Mesenchymal stem cell (in vitro differentiated cells and primary cell): Measurements from ENCODE around the gene VTCN1.
"Not testable (repeated sequence)": the region's sequence is repeated elsewhere in the genome, so short reads cannot be mapped to it uniquely, and the experiment has no call there.

ENCODE experiments used
- DNase-seq: peaks from one replicate; pipeline ENCODE4 v3.0.0-alpha.2; 2013
- H2AFZ ChIP-seq: one replicate; pipeline ENCODE4 v1.6.1; 2013; ENCODE audit warnings: low read depth, mild to moderate bottlenecking, control low read depth, inconsistent platforms, low read length, moderate library complexity
- H2AK5ac ChIP-seq: 2 replicates; pipeline ENCODE4 v1.6.1; 2013; ENCODE audit warnings: low read length, moderate library complexity, mild to moderate bottlenecking, inconsistent platforms; ENCODE audit not compliant: severe bottlenecking
- H2BK120ac ChIP-seq: one replicate; pipeline ENCODE4 v1.6.1; 2013; ENCODE audit warnings: low read depth, mild to moderate bottlenecking, inconsistent platforms, low read length, moderate library complexity
- H2BK12ac ChIP-seq, 2 experiments: one replicate each; pipeline ENCODE4 v1.6.1; 2013; ENCODE audit warnings: inconsistent platforms in 2 of 2, low read length in 2 of 2, mild to moderate bottlenecking in 2 of 2, moderate library complexity in 2 of 2, control low read depth in 1 of 2
- H2BK15ac ChIP-seq: one replicate; pipeline ENCODE4 v1.6.1; 2013; ENCODE audit warnings: mild to moderate bottlenecking, low read depth, inconsistent platforms; ENCODE audit not compliant: poor library complexity, severe bottlenecking
- H2BK5ac ChIP-seq: 2 replicates; pipeline ENCODE4 v1.6.1; 2013; ENCODE audit warnings: low read depth, mild to moderate bottlenecking, low read length, control low read depth, inconsistent platforms; ENCODE audit not compliant: poor library complexity, severe bottlenecking
- H3K14ac ChIP-seq, 2 experiments: one replicate each; pipeline ENCODE4 v1.6.1; 2013; ENCODE audit warnings: inconsistent platforms in 2 of 2, low read length in 2 of 2, control low read depth in 1 of 2, mild to moderate bottlenecking in 1 of 2, moderate library complexity in 1 of 2
- H3K18ac ChIP-seq, 2 experiments: one replicate each; pipeline ENCODE4 v1.6.1; 2013; ENCODE audit warnings: inconsistent platforms in 2 of 2, low read length in 2 of 2, control low read depth in 1 of 2, low read depth in 1 of 2, mild to moderate bottlenecking in 1 of 2
- H3K23ac ChIP-seq, 2 experiments: one replicate each; pipeline ENCODE4 v1.6.1; 2013; ENCODE audit warnings: inconsistent platforms in 2 of 2, low read length in 2 of 2, mild to moderate bottlenecking in 2 of 2, moderate library complexity in 2 of 2, control low read depth in 1 of 2
- H3K27ac ChIP-seq: 2 replicates; pipeline ENCODE4 v1.5.1; 2013; ENCODE audit warnings: mild to moderate bottlenecking, moderate library complexity, low read length, control low read depth, inconsistent platforms; ENCODE audit not compliant: poor library complexity, severe bottlenecking
- H3K27me3 ChIP-seq, 2 experiments: 2 replicates each; pipeline versions ENCODE4 v1.6.1 to v1.7.0; 2013; ENCODE audit warnings: low read length in 2 of 2, mild to moderate bottlenecking in 2 of 2, moderate library complexity in 2 of 2, control low read depth in 1 of 2, inconsistent platforms in 1 of 2; ENCODE audit not compliant: control insufficient read depth in 1 of 2, insufficient read depth in 1 of 2
- H3K36me3 ChIP-seq, 2 experiments: 2 replicates each; pipeline versions ENCODE4 v1.6.1 to v1.7.0; 2013; ENCODE audit warnings: low read length in 2 of 2, control low read depth in 1 of 2, inconsistent platforms in 1 of 2, low read depth in 1 of 2, mild to moderate bottlenecking in 1 of 2; ENCODE audit not compliant: insufficient read depth in 2 of 2, control insufficient read depth in 1 of 2
- H3K4ac ChIP-seq, 2 experiments: one replicate each; pipeline ENCODE4 v1.6.1; 2013; ENCODE audit warnings: inconsistent platforms in 2 of 2, low read length in 2 of 2, mild to moderate bottlenecking in 2 of 2, moderate library complexity in 2 of 2, control low read depth in 1 of 2, low read depth in 1 of 2
- H3K4me1 ChIP-seq: 2 replicates; pipeline ENCODE4 v1.6.1; 2013; ENCODE audit warnings: low read depth, low read length, control low read depth; ENCODE audit not compliant: control insufficient read depth, insufficient read depth
- H3K4me2 ChIP-seq: 2 replicates; pipeline ENCODE4 v1.6.1; 2013; ENCODE audit warnings: low read length, mild to moderate bottlenecking, inconsistent platforms; ENCODE audit not compliant: poor library complexity, severe bottlenecking
- H3K4me3 ChIP-seq, 2 experiments: 2 replicates each; pipeline versions ENCODE4 v1.5.1 to v1.7.0; 2013; ENCODE audit warnings: low read length in 2 of 2, mild to moderate bottlenecking in 2 of 2, control low read depth in 1 of 2, low read depth in 1 of 2; ENCODE audit not compliant: insufficient read depth in 1 of 2
- H3K79me1 ChIP-seq: replicated peaks from 2 replicates; pipeline ENCODE4 v1.6.1; 2013; ENCODE audit warnings: mild to moderate bottlenecking, control low read depth, low read length, inconsistent platforms; ENCODE audit not compliant: poor library complexity, severe bottlenecking
- H3K9ac ChIP-seq: 2 replicates; pipeline ENCODE4 v1.7.0; 2013; ENCODE audit warnings: mild to moderate bottlenecking, low read length, moderate library complexity
- H3K9me3 ChIP-seq: 2 replicates; pipeline ENCODE4 v1.7.0; 2013; ENCODE audit warnings: mild to moderate bottlenecking, low read length; ENCODE audit not compliant: control insufficient read depth
- H4K8ac ChIP-seq: one replicate; pipeline ENCODE4 v1.6.1; 2013; ENCODE audit warnings: inconsistent platforms, mild to moderate bottlenecking, low read length, moderate library complexity
- H4K91ac ChIP-seq: one replicate; pipeline ENCODE4 v1.6.1; 2013; ENCODE audit warnings: mild to moderate bottlenecking, low read length, inconsistent platforms
- WGBS: methylation state at CpG from one replicate; pipeline ENCODE4 v1.1.7; 2013; ENCODE audit warnings: mixed read lengths; 5-methylcytosine and 5-hydroxymethylcytosine counted together

VTCN1 gene

DNA sequence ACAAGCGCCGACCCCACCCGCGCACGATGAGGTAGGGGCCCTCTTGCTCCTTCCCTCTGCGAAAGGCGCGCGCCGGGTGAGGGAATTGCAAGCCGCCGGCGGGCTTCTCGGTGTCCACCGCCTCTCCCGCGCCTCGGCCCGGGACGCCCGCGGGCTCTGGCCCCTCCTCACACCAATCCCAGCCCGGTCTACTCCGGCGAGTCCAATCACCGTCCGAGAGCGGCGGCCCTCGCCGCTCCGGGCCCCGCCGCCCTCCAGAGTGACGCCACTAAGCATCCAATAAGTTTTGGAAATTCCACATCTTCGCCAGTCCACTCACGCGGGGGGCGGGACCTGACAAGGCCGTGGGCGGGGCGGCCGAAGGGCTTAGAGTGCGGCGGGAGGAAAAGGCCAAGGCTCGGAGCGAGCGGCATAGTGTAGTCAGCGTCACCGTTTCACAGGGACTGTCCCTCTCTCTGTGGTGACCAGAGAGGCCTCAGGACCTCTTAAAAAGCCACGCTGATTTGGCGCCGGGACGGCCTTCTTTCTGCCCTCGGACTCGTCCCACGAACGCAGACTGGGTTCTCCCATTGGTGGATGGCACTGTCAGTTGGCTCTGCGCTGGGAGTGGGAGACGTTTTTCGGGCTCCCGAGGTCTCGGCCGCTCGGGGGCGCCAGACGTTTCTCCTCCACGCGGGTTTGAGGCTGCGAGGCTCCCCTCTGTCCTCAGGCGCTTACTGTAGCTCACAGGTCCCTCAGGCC is 89.0 kb downstream of the VTCN1 start, which contains the start of gene TRIM45:
Gene TRIM45 (minus strand): TSS at position 161 of the 741 bp plus-strand sequence. CDS start 548 bp downstream, outside the sequence.
- Histone ChIP-seq H3K9me3 (no peaks in the 10 kb centered on the region), H2BK12ac (peak within 1 kb of the TSS; percentile 38 to 48), H3K27ac (peak within 1 kb of the TSS; percentile 87), H3K36me3 (peaks cover 0 to 8% of the 10 kb centered on the region in 2 experiments), H2AK5ac (peak within 1 kb of the TSS; percentile 61), H3K4me1 (peaks cover 10% of the 10 kb centered on the region), H3K4me3 (peak within 1 kb of the TSS; percentile 81 to 97), H3K23ac (peak within 1 kb of the TSS in 1 of 2 experiments; percentile 9), H3K4ac (peak within 1 kb of the TSS; percentile 44 to 88), H3K14ac (no peak within 1 kb of the TSS), H2BK15ac (peak within 1 kb of the TSS; percentile 44), H4K8ac (peak within 1 kb of the TSS; percentile 92), H2BK5ac (peak within 1 kb of the TSS; percentile 21), H3K4me2 (peak within 1 kb of the TSS; percentile 75), H2BK120ac (peak within 1 kb of the TSS; percentile 89), H3K18ac (peak within 1 kb of the TSS; percentile 95 to 97), H4K91ac (peak within 1 kb of the TSS; percentile 94), H3K27me3 (peaks cover 10 to 15% of the 10 kb centered on the region in 2 experiments), H3K79me1 (no peaks in the 10 kb centered on the region), H3K9ac (peak within 1 kb of the TSS; percentile 99), H2AFZ (peak within 1 kb of the TSS; percentile 55)
- WGBS, result under 1% methylated on average over 68 of the region's 71 CpGs
- DNase-seq, result peak; percentile 98

DNA sequence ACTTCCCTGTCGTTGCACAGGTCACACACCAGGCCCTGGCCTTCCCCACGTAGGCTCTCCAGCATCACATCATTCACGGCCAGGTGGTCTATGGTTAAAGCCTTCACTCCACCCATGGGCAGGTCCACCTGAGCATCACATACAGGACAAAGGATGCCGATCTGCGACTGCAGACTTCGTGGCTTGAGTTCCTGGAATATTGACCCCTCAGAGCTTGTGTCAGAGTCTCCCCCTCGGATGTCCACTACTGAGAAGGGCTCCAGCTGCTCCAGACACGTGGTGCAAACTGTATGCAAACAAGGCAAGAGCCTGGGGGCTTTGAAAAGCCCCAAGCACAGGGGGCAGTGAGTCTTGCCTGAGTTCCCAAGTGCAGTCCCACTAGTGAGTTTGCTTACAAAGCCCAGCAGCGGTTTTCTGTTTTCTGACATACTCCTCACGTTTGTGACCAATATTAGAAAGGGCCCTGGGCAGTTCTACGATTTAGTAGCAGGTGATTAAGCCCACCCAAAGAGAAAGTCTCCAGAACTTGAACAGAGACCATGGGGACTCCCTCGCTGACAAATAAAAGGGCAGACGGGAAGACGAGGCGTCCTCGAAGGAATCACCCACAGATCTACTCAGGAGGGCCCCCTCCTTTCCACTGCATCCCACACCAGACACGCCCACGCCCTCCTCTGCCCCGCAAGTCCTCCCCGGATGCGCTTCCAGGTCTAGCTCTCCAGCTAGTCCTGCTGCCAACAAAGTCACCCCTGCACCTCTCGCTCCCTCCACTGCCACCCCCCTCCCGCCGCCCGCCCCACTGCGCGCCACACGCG is 89.7 kb downstream of the VTCN1 start:
- peak overlapping the region; percentile 75 for H3K4me2 ChIP-seq
- H3K27me3 ChIP-seq, result peaks cover 9 to 13% of the 10 kb centered on the region in 2 experiments
- no peak overlapping the region for H3K27ac ChIP-seq
- H2AFZ ChIP-seq, result peak overlapping the region; percentile 15
- H2BK120ac ChIP-seq, result no peak overlapping the region
- H3K4ac ChIP-seq, result no peak overlapping the region
- peak overlapping the region; percentile 81 to 97 for H3K4me3 ChIP-seq
- H3K14ac ChIP-seq, result no peak overlapping the region
- 22% methylated on average over 29 of the region's 29 CpGs for WGBS
- H3K9ac ChIP-seq, result peak overlapping the region; percentile 99
- H4K8ac ChIP-seq, result peak overlapping the region; percentile 45
- no peak overlapping the region for H4K91ac ChIP-seq
- H3K79me1 ChIP-seq, result no peaks in the 10 kb centered on the region
- no peak overlapping the region for H2AK5ac ChIP-seq
- no peak overlapping the region for H2BK15ac ChIP-seq
- no peaks in the 10 kb centered on the region for H3K9me3 ChIP-seq
- H2BK5ac ChIP-seq, result peak overlapping the region; percentile 21
- H3K18ac ChIP-seq, result no peak overlapping the region
- no peak overlapping the region for H2BK12ac ChIP-seq
- no peak overlapping the region for H3K23ac ChIP-seq
- no peak for DNase-seq
- H3K4me1 ChIP-seq, result peaks cover 10% of the 10 kb centered on the region
- H3K36me3 ChIP-seq, result peaks cover 0 to 8% of the 10 kb centered on the region in 2 experiments

DNA sequence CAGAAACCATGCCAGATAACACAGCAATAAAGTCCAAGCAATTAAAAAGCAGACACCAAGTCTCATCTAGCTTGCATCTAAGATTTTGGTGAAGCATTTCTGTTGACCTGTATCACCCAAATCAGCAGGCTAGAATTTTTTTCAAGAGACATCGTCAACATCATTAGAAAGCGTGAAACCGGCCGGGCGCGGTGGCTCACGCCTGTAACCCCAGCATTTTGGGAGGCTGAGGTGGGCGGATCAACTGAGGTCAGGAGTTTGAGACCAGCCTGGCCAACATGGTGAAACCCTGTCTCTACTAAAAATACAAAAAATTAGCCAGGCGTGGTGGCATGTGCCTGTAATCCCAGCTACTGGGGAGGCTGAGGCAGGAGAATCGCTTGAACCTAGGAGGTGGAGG is 91.6 kb downstream of the VTCN1 start:
- not testable (repeated sequence) for H2AFZ ChIP-seq, DNase-seq, H3K14ac ChIP-seq, H3K4me2 ChIP-seq, H3K4ac ChIP-seq, H3K18ac ChIP-seq, H2BK5ac ChIP-seq, H3K23ac ChIP-seq, H3K79me1 ChIP-seq, H4K8ac ChIP-seq, H3K4me3 ChIP-seq, H2BK15ac ChIP-seq, H3K27me3 ChIP-seq, H4K91ac ChIP-seq, H3K9ac ChIP-seq, H3K9me3 ChIP-seq, H2BK12ac ChIP-seq, H2BK120ac ChIP-seq, H3K4me1 ChIP-seq, H3K36me3 ChIP-seq, H2AK5ac ChIP-seq, H3K27ac ChIP-seq
- WGBS, result 98% methylated on average over 10 of the region's 10 CpGs

DNA sequence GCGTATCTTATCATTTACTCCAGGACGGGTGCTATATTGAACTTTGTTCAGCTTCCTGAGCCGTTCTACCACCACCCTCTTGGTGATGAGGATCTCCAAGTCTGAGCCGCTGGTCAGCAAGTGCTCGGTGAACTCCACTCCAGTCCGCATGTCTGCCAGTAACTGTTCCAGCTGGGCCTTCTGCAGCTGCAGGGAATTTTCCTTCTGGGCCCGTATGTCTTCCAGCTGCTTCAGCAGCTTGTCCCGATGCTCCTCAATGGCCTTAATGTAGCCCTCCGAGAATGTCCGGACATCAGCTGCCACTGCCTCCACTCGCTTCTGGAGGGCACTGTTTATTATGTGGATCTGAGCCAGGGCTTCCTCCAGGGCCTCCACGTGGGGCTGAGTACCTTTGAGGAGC is 92.6 kb downstream of the VTCN1 start:
- Histone ChIP-seq H3K14ac (no peak overlapping the region), H3K9ac (no peak overlapping the region)

More for the DNA sequence above, 92.6 kb downstream of the VTCN1 start:
- 96% methylated on average over 12 of the region's 12 CpGs for WGBS
- H3K4ac ChIP-seq, result no peak overlapping the region
- peaks cover under 1 to 12% of the 10 kb centered on the region in 2 experiments for H3K36me3 ChIP-seq
- H2BK12ac ChIP-seq, result no peak overlapping the region
- no peak overlapping the region for H2BK120ac ChIP-seq
- no peak overlapping the region for H4K91ac ChIP-seq
- H2AK5ac ChIP-seq, result no peak overlapping the region
- no peak overlapping the region for H3K18ac ChIP-seq
- H3K79me1 ChIP-seq, result no peaks in the 10 kb centered on the region
- H2BK15ac ChIP-seq, result no peak overlapping the region
- H3K4me1 ChIP-seq, result peaks cover 10% of the 10 kb centered on the region
- DNase-seq, result no peak
- H2AFZ ChIP-seq, result no peak overlapping the region
- H4K8ac ChIP-seq, result no peak overlapping the region
- H3K9me3 ChIP-seq, result no peaks in the 10 kb centered on the region
- no peaks in the 10 kb centered on the region for H3K27me3 ChIP-seq
- no peak overlapping the region for H3K4me2 ChIP-seq
- no peak overlapping the region for H3K23ac ChIP-seq
- no peak overlapping the region for H3K27ac ChIP-seq
- H3K4me3 ChIP-seq, result no peak overlapping the region
- H2BK5ac ChIP-seq, result no peak overlapping the region
